H9 (cell line): ENCODE data around the gene FBN2. TPM values are rescaled to one million over a fixed set of nuclear protein-coding genes. Genes with fewer than 3 reads are reported as not detected.

Source experiments
- DNase-seq: peaks from one replicate; pipeline ENCODE4 v3.0.0-alpha.2; 2017
- H2AFZ ChIP-seq: one replicate; pipeline ENCODE4 v1.6.1; 2013; ENCODE audit warnings: mild to moderate bottlenecking, low read length, control low read depth, moderate library complexity
- H2AK5ac ChIP-seq: 2 replicates; pipeline ENCODE4 v1.6.1; 2013; ENCODE audit warnings: low read length, control low read depth, mixed read lengths; ENCODE audit not compliant: insufficient read length
- H2BK120ac ChIP-seq: one replicate; pipeline ENCODE4 v1.6.1; 2013; ENCODE audit warnings: low read depth, mild to moderate bottlenecking, low read length, control low read depth, inconsistent platforms; ENCODE audit not compliant: poor library complexity, severe bottlenecking
- H2BK12ac ChIP-seq: 2 replicates; pipeline ENCODE4 v1.6.1; 2013; ENCODE audit warnings: low read length, control low read depth, mixed read lengths, low read depth; ENCODE audit not compliant: insufficient read length
- H2BK15ac ChIP-seq: 2 replicates; pipeline ENCODE4 v1.6.1; 2013; ENCODE audit warnings: low read depth, low read length, control low read depth
- H2BK20ac ChIP-seq: one replicate; pipeline ENCODE4 v1.6.1; 2013; ENCODE audit warnings: low read depth, mild to moderate bottlenecking, low read length, control low read depth, inconsistent platforms; ENCODE audit not compliant: poor library complexity, severe bottlenecking
- H2BK5ac ChIP-seq: 2 replicates; pipeline ENCODE4 v1.6.1; 2013; ENCODE audit warnings: low read length, control low read depth, mixed read lengths; ENCODE audit not compliant: insufficient read length
- H3K14ac ChIP-seq: 2 replicates; pipeline ENCODE4 v1.6.1; 2013; ENCODE audit warnings: low read length, control low read depth; ENCODE audit not compliant: insufficient read depth
- H3K18ac ChIP-seq: 2 replicates; pipeline ENCODE4 v1.6.1; 2013; ENCODE audit warnings: low read depth, mild to moderate bottlenecking, mixed read lengths, low read length, control low read depth; ENCODE audit not compliant: insufficient read length
- H3K23ac ChIP-seq: 2 replicates; pipeline ENCODE4 v1.6.1; 2013; ENCODE audit warnings: low read length, control low read depth, mixed read lengths, low read depth; ENCODE audit not compliant: insufficient read length
- H3K23me2 ChIP-seq: 2 replicates; pipeline ENCODE4 v1.6.1; 2013; ENCODE audit warnings: low read depth, mild to moderate bottlenecking, mixed read lengths, low read length, control low read depth; ENCODE audit not compliant: insufficient read length, poor library complexity, severe bottlenecking
- H3K27ac ChIP-seq: 2 replicates; pipeline ENCODE4 v1.5.1; 2013; ENCODE audit warnings: low read length, control low read depth, mixed read lengths, low read depth; ENCODE audit not compliant: insufficient read length
- H3K27me3 ChIP-seq: 2 replicates; pipeline ENCODE4 v1.6.1; 2013; ENCODE audit warnings: low read length, control low read depth, inconsistent platforms; ENCODE audit not compliant: insufficient read depth
- H3K4ac ChIP-seq: 2 replicates; pipeline ENCODE4 v1.6.1; 2013; ENCODE audit warnings: low read depth, mild to moderate bottlenecking, control low read depth, inconsistent platforms, low read length, moderate library complexity
- H3K4me1 ChIP-seq: 2 replicates; pipeline ENCODE4 v1.6.1; 2013; ENCODE audit warnings: low read length, control low read depth, inconsistent platforms; ENCODE audit not compliant: insufficient read depth
- H3K4me2 ChIP-seq: 2 replicates; pipeline ENCODE4 v1.6.1; 2013; ENCODE audit warnings: low read length, control low read depth, mixed read lengths; ENCODE audit not compliant: insufficient read length, insufficient read depth
- H3K56ac ChIP-seq: 2 replicates; pipeline ENCODE4 v1.6.1; 2013; ENCODE audit warnings: low read depth, mild to moderate bottlenecking, mixed read lengths, low read length, control low read depth; ENCODE audit not compliant: insufficient read length
- H3K79me1 ChIP-seq: 2 replicates; pipeline ENCODE4 v1.6.1; 2013; ENCODE audit warnings: low read depth, mild to moderate bottlenecking, moderate library complexity, low read length, control low read depth, inconsistent platforms; ENCODE audit not compliant: insufficient read depth, poor library complexity, severe bottlenecking
- H3K79me2 ChIP-seq: 2 replicates; pipeline ENCODE4 v1.6.1; 2013; ENCODE audit warnings: low read length, control low read depth, inconsistent platforms; ENCODE audit not compliant: insufficient read depth
- H3K9ac ChIP-seq: 2 replicates; pipeline ENCODE4 v1.6.1; 2013; ENCODE audit warnings: low read length, control low read depth, mixed read lengths; ENCODE audit not compliant: insufficient read length; ENCODE audit errors: extremely low read depth
- H3K9me3 ChIP-seq: one replicate; pipeline ENCODE4 v1.6.1; 2013; ENCODE audit warnings: low read depth, low read length, inconsistent platforms; ENCODE audit not compliant: control insufficient read depth
- H3T11ph ChIP-seq: one replicate; pipeline ENCODE4 v1.6.1; 2013; ENCODE audit warnings: mild to moderate bottlenecking, low read length, control low read depth, inconsistent platforms
- H4K20me1 ChIP-seq: one replicate; pipeline ENCODE4 v1.6.1; 2013; ENCODE audit not compliant: control insufficient read depth, insufficient read length, insufficient read depth
- H4K5ac ChIP-seq: 2 replicates; pipeline ENCODE4 v1.6.1; 2013; ENCODE audit warnings: low read depth, mild to moderate bottlenecking, mixed read lengths, low read length, control low read depth; ENCODE audit not compliant: insufficient read length
- H4K8ac ChIP-seq: replicated peaks from 2 replicates; pipeline ENCODE4 v1.6.1; 2013; ENCODE audit warnings: low read length, control low read depth, mixed read lengths, low read depth; ENCODE audit not compliant: insufficient read length
- H4K91ac ChIP-seq: 2 replicates; pipeline ENCODE4 v1.6.1; 2013; ENCODE audit warnings: low read depth, mild to moderate bottlenecking, moderate library complexity, mixed read lengths, low read length, control low read depth; ENCODE audit not compliant: insufficient read length
- H3K27ac Mint-ChIP-seq, 3 experiments: 2 replicates in 2 of 3; 3 replicates in 1 of 3; pipeline ENCODE4 v1.8.0; 2020 to 2021; ENCODE audit warnings: mixed read lengths in 3 of 3, mild to moderate bottlenecking in 1 of 3, moderate library complexity in 1 of 3
- H3K27me3 Mint-ChIP-seq: 2 replicates; pipeline ENCODE4 v1.8.0; 2021; ENCODE audit warnings: low read depth, mild to moderate bottlenecking, moderate library complexity, mixed read lengths
- H3K36me3 Mint-ChIP-seq, 3 experiments: 2 replicates in 2 of 3; 3 replicates in 1 of 3; pipeline ENCODE4 v1.8.0; 2020 to 2021; ENCODE audit warnings: low read depth in 3 of 3, mixed read lengths in 3 of 3; ENCODE audit not compliant: insufficient read depth in 1 of 3
- H3K4me1 Mint-ChIP-seq, 2 experiments: 2 replicates each; pipeline ENCODE4 v1.8.0; 2020; ENCODE audit warnings: mixed read lengths in 2 of 2
- H3K4me3 Mint-ChIP-seq, 2 experiments: 2 replicates in 1 of 2; 3 replicates in 1 of 2; pipeline ENCODE4 v1.8.0; 2020 to 2021; ENCODE audit warnings: mild to moderate bottlenecking in 2 of 2, mixed read lengths in 2 of 2, moderate library complexity in 1 of 2
- H3K9me3 Mint-ChIP-seq, 2 experiments: 2 replicates in 1 of 2; 3 replicates in 1 of 2; pipeline ENCODE4 v1.8.0; 2020; ENCODE audit warnings: mild to moderate bottlenecking in 2 of 2, mixed read lengths in 2 of 2, moderate library complexity in 1 of 2
- CTCF ChIP-seq: fragments of 200-600 bp; sonication (generic); conservative IDR thresholded peaks from 3 replicates; pipeline ENCODE4 v1.8.0; 2021; ENCODE audit warnings: antibody characterized with exemption, mild to moderate bottlenecking
- WGBS: extraction: QIAGEN DNeasy Blood & Tissue Kit; methylation state at CpG from one replicate; pipeline ENCODE4 v1.1.7; 2013; ENCODE audit warnings: missing lambda C conversion rate, low lambda C conversion rate, mixed read lengths; ENCODE audit not compliant: insufficient read length; ENCODE audit errors: extremely low coverage; 5-methylcytosine and 5-hydroxymethylcytosine counted together
- total RNA-seq: library from RNA; stranded (reverse); gene quantifications from 2 replicates; pipeline ENCODE4 v1.2.1, GENCODE V29; 2021

FBN2 gene
- total RNA-seq, 1 experiment from 2014 or later = 8.3 TPM

GRCh38 chr5:128586848-128587247, 48.8 kb upstream of the FBN2 start:
- DNase-seq = no peak
- H2BK15ac ChIP-seq = no peak overlapping the region
- H3K9ac ChIP-seq = no peak overlapping the region
- H3K23me2 ChIP-seq = no peaks in the 10 kb centered on the region
- no peak overlapping the region for H2BK5ac ChIP-seq
- no peak overlapping the region for H4K5ac ChIP-seq
- no peaks in the 10 kb centered on the region for H3K79me1 ChIP-seq
- no peak overlapping the region for H3K18ac ChIP-seq
- H3K9me3 ChIP-seq = no peaks in the 10 kb centered on the region
- no peak overlapping the region for H3K56ac ChIP-seq
- H2BK120ac ChIP-seq = no peak overlapping the region
- H2AK5ac ChIP-seq = no peak overlapping the region
- H4K91ac ChIP-seq = no peak overlapping the region
- no peaks in the 10 kb centered on the region for H4K20me1 ChIP-seq
- Mint-ChIP-seq H3K27ac (no peak overlapping the region), H3K4me1 (no peaks in the 10 kb centered on the region), H3K4me3 (no peak overlapping the region), H3K36me3 (no peaks in the 10 kb centered on the region; a peak in 1 of 7 replicates), H3K9me3 (no peaks in the 10 kb centered on the region), H3K27me3 (no peaks in the 10 kb centered on the region)
- H4K8ac ChIP-seq = no peak overlapping the region
- H3K4me2 ChIP-seq = no peak overlapping the region
- H3K4me1 ChIP-seq = no peaks in the 10 kb centered on the region
- H2AFZ ChIP-seq = no peak overlapping the region
- H3T11ph ChIP-seq = no peak overlapping the region
- H2BK20ac ChIP-seq = no peak overlapping the region
- H3K27me3 ChIP-seq = no peaks in the 10 kb centered on the region
- H3K79me2 ChIP-seq = no peaks in the 10 kb centered on the region
- no CpG with 5 or more reads among the region's 1 CpG for WGBS
- no peak for TF ChIP-seq CTCF
- no peak overlapping the region for H3K27ac ChIP-seq
- no peak overlapping the region for H3K14ac ChIP-seq
- H3K23ac ChIP-seq = no peak overlapping the region
- H3K4ac ChIP-seq = no peak overlapping the region
- no peak overlapping the region for H2BK12ac ChIP-seq
